HG03060 (cell line): ENCODE measurements around the gene CIAPIN1.
"Not testable (repeated sequence)": the region's sequence is repeated elsewhere in the genome, so short reads cannot be mapped to it uniquely, and the experiment has no call there.

ENCODE experiments used
- ATAC-seq: cut with Tn5 transposase; IDR thresholded peaks from one replicate; pipeline ENCODE4 v1.9.1; 2021; ENCODE audit warnings: low read depth, moderate number of reproducible peaks; ENCODE audit not compliant: unreplicated experiment

CIAPIN1 gene

DNA sequence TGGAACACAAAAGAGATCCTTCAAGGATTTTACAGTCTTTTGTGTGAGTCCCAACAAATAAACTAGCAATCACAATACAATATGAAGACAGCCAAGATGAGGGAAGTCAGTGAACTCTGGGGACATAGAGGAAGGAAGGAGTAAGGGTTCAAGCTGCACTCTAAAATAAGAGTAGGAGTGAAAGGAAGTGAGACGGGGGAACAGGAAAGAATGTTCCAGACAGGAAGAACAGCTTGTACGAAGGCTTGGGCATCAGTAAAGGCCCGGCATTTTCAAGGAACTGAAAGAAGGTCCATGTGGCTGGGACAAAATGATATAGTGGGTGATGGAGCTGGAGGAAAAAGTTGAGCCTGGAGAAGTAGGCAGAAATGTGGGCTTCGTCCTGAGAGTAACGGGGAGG lies 38.1 kb downstream of the CIAPIN1 start:
- no peak for ATAC-seq

DNA sequence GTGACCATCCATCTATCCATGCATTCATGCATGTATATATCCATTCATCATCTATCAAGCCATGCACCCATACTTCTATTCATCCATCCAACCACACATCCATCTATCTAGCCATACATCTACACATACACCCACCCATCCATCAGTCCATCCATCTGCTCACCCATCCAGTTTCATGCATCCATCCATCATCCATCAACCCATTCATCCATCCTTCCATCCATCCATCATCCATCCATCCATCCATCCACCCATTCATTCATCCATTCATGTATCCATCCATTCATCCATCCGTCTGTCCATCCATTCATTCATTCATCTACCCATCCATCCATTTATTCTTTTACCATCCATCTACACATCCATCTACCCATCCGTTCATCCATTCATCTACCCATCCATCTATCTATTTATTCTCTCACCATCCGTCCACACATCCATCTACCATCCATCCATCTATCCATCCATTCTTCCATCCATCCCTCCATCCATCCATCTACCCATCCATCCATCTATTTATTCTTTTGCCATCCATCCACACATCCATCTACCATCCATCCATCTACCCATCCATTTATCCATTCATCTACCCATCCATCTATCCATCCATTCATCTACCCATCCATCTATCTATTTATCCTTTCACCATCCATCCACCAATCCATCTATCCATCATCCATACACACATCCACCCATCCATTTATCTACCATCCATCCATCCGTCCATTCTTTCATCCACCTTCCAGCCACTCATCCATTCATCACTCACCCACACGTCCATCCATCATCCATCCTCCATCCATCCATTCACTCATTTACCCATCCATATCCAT lies 39.4 kb downstream of the CIAPIN1 start:
- ATAC-seq: no peak

DNA sequence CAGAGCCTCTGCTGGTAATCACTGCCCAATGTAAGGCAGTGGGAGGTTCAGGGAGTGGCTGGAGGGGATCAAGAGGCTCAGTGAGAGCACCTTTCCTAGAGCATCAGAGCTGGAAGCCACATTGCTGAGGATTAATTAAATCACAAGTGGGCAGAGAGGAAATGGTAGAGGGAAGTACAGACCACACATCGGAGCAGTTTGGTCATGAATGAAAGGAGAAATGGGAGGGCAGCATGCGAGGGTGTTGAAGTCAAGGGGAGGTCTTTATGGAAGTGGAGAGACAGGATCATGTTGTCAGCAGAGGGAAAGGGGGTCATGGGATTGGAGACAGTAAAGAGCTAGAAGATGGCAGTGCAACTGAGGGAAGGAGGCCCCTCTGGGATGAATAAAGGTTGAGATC lies 40.3 kb downstream of the CIAPIN1 start:
- no peak for ATAC-seq

DNA sequence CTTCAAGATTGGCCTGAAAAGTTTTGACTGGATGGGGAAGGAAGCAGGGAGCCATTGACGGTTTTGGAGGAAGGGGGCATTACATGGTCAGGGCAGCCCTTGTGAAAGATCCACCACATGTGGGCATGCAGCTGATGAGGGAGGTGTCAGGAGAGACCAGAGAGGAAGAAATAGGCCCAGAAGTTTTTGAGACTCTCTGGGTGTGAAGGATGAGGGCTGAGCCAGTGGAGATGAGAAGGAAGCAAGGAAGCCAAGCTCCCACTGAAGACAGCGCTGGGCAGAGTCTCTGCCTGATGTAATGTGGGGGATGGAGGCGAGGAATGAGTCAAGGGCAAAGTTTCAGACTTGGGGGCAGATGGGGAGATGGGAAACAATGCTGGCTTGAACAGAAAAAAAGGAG lies 42.1 kb downstream of the CIAPIN1 start:
- ATAC-seq: no peak

DNA sequence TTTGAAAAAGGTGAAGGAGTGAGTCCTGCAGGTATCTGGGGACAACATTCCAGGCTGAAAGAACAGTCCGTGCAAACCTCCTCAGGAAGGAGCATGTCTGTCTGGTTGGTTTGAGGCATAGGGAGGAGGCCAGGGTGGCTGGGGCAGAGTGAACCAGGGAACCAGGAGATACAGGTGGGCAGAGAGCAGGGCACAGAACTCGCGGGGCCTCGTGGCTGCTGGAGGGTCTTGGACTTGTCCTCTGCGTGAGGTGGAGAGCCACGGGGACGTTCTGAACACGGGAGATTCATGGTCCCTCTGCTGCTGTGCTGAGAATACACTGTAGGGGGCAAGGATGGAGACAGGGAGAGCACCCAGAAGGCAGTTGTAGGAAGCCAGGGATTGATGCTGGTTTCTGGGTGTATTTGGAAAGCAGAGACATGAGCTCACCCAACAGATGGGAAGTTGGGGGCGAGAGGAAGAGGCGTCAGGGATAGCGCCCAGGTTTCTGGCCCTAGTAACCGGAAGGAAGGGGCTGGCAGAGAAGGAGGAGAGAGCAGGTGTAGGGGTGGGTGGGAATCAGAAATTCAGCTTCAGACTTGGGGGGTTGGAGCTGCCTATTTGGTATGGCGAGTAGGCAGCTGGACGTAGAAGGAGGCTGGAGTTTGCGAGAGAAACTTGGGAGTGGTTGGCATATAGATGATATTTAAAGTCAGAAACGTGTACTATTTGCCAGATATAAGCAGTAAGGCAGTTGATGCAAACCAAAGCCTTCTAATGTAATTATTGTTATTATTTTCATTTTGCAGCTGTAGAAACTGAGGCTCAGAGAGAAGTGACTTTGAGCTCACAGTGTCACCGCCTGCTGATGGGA lies 43.0 kb downstream of the CIAPIN1 start, which contains the start of gene CCL17:
TSS of gene CCL17 (plus strand) at position 803 of the 853 bp plus-strand sequence. CDS start 9,166 bp downstream, outside the sequence.
- no peak for ATAC-seq

DNA sequence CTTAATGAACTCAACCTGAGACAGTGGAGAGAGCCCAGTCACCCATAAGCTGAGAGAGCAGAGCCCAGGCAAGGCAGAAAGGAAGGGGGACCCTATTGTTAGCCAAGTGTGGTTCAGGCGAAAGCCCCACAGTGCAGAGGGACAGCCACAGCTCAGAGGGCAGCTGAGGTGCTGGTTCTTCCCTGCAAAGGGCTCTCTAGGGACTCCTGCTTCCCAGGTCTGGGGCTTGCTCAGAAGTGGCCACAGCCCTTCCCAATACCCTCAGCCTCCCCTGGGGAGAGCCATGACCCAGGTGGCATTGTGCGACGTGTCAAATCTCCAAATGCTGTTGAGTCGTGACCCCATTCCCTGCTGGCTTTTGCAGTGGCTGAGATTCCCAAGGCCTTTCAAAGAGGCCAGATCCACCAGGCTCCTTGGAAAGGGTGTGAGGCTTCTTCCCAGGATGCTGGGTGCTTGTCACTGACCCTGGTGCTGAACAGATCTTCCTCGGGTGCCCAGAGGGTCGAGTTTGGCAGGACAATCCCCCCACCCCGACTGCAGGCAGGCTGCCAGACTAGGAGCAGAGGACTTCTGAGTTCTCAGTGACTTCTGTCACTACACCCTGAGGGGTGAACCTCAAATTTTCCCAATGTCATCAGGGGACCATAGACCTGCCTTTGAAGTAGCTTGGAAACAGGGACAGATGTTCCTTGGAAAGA lies 45.1 kb downstream of the CIAPIN1 start:
- no peak for ATAC-seq

DNA sequence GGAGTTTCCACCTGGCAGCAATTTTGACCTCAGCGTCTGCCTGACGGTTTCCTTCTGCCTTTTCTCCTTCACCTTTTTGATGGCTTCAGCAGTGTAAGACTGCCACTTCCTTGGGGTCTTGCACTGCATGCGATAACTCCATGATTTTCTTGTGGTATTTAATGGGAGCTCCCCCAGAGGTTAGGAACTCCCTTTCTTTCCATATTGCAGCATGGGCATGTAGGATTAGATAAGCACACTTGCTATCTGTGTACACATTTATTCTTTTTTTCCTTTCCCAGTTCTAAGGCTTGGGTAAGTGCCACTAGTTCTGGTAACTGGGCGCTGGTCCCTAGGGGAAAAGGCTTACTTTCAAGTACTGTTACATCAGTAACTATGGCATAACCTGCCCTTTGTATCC lies 49.7 kb downstream of the CIAPIN1 start:
- ATAC-seq: not testable (repeated sequence)

DNA sequence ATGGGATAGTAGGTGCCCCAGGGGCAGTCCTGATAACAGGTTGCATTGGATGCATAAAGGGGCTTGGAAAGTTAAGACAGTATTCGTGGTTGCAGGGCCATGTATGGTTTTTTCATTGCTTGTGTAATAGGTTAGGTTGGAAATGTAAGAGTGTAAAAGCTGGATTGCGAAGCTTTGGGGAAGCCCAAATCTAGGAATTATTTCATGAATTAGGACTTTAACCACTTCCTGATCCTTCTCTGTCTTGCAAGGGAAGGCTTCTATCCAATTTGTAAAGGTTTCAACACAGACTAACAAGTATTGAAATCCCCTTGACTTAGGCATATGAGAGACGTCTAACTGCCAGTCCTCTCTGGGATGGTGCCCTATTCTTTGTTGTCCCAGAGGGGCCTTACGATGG lies 50.4 kb downstream of the CIAPIN1 start:
- no peak for ATAC-seq

DNA sequence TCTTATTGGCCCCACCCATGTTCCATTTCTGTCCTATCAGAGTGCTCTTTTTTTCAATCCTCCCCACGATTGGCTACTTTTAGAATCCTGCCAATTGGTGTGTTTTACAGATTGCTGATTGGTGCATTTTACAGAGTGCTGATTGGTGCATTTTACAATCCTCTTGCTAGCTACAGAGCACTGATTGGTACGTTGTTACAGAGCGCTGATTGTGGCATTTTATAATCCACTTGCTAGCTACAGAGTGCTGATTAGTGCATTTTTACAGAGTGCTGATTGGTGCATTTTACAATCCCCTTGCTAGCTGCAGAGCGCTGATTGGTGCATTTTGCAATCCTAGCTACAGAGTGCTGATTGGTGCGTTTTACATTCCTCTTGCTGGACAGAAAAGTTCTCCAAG lies 52.2 kb downstream of the CIAPIN1 start:
- no peak for ATAC-seq

DNA sequence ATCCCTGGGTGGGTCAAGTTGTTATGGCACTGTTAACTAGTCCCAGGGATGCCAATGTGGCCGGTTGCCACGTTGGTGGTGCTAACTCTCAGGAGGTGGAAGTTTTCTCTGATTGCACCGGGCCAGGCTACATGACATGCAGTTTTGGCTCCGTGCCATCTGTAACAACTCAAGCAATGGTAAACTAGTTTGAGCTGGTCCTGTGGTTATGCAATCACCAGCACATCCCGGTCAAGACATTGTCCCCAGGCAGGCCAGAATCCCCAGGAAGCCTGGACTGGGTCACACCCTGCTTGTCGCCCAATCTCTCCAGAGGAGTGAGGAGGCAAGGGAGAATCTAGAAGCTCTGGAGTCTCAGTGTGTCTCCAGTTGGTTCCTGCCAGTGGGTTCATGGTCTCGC lies 52.7 kb downstream of the CIAPIN1 start:
- ATAC-seq: no peak

DNA sequence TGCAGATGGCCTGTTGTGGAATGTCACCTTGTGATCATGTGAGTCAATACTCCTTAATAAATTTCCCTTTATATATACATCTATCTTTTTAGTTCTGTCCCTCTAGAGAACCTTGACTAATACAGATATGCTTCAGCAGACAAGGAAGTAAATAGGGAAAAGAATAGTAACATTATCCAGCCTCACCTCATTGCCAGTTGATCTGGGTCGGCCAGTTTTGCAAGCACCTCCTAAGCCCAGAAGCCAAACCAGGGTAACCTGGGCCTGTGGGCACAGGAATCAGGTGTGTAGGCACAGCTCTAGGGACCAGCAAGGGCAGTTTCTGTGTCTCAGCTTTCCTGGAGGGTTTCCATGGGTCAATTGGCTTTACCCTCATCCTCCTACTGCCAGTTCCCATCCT lies 54.5 kb downstream of the CIAPIN1 start:
- no peak for ATAC-seq

DNA sequence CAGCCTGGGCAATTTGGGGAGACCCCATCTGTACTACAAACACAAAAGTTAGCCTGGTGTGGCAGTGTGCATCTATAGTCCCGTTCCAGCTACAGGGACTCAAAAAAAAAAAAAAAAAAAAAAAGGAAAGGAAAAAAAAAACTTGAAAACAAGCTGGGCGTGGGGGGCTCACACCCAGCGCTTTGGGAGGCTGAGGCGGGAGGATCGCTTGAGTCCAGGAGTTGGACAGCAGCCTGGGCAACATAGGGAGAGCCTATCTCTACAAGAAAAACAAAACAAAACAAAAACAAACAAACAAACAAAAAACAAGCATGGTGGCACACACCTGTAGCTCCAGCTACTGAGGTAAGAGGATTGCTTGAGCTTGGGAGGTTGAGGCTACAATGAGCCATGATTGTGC lies 55.5 kb downstream of the CIAPIN1 start:
- no peak for ATAC-seq

DNA sequence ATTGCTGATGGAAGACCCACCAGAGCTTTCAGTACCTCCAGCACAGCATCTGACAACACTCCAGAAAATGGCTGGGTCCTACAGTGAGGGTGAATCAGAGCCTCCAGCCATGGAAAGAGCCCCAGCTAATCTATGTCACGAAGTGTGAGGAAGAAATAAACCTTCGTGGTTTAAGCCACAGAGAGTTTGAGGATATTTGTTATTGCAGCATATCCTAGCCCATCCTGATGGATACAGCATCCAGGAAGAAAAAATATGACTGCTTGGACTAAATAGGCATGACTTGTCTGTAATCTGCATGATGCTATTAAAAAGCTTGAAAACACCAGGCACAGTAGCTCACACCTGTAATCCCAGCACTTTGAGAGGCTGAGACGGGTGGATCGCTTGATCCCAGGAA lies 55.9 kb downstream of the CIAPIN1 start:
- ATAC-seq: no peak

DNA sequence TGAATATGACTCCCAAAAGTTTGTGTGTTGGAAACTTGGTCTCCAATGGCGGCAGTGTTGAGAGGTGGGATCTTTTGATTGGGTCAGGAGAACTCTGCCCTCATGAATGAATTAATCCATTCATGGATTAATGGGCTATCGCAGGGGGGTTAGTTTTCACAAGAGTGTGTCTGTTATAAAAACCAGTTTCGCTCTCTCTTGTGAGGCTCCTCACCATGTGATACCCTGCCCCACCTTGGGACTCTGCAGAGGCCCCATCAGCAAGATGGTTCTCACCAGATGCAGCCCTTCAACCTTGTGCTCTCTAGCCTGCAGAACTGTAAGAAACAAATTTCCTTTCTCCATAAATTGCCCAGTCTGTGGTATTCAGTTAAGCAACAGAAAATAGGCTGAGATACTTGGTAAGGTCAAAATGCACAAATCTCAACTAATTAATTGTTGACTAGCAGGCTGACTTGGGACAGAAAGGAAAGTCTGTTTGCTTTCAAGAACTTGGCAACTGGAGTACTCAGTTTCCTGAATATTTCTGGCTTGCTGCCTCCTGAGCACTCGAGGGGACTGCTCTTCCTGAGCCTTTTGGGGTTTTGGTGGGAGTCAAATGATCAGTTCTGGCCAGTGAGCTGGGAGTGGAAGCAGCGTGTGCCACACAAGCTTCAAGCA lies 56.4 kb downstream of the CIAPIN1 start:
- ATAC-seq: no peak

DNA sequence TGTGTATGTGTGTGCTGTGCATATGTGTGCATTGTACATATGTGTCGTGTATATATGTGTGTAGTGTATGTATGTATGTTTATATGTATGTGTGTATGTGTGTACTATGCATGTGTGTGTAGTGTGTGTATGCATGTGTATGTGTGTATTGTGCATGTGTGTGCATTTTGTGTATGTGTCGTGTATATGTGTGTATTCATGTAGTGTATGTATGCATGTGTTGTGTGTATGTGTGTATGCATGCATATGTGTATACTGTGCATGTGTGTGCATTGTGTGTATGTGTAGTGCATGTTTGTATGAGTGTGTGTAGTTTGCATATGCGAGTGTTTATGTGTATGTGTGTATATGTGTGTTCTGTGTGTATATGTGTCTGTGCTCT lies 58.1 kb downstream of the CIAPIN1 start:
- ATAC-seq: no peak

DNA sequence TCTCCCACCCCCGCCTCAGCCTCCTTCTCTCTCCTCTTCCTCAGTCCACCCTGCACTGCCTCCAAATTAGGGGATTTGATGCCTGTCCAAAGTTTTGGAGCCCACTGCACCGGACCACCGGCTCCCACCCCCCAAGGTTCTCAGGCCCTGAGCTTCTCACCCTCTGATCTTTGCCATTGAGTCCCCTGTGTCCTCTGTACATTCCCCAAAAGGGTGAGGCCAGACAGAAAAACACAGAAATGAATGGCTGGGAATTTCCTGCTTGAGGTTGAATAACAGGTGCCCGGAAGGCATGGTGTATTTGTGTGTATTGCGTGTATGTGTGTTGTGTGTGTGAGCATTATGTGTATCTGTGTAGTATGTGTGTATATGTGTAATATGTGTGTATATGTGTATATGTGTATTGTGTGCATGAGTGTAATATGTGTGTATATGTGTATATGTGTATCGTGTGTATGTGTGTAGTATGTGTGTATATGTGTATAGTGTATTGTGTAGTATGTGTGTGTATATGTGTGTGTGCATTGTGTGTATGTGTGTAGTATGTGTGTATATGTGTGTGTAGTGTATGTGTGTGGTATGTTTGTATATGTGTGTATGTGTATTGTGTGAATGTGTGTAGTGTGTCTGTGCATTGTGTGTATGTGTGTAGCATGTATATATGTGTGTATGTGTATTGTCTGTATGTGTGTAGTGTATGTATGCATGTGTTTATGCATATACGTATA lies 58.7 kb downstream of the CIAPIN1 start:
- ATAC-seq: no peak

DNA sequence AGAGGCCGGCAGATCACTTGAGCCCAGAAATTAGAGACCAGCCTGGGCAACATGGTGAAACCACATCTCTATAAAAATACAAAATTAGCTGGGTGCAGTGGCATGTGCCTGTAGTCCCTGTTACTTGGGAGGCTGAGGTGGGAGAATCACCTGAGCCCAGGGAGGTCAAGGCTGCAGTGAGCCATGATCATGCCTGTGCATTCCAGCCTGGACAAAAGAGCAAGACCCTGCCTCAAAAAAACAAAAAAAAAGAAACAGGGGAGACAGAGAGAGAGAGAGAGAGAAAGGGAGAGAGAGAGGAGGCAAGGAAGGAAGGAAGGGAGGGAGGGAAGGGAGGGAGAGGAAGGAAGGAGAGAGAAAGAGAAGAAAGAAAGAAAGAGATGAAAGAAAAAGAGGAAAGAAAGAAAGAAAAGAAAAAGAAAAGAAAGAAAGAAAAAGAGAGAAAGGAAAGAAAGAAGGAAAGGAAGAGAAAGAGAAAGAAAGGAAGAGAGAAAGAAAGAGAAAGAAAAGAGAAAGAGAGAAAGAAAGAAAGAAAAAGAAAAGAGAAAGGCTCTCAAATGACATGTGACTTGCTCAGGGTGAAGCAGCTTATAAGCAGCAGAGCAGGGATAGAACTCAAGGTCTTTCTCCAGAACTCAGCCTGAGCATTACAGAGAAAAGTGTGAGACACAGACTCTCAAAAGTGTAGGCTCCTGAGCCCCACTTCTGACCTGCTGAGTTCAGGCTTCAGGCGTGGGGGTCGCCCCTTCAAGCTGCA lies 59.4 kb downstream of the CIAPIN1 start:
- no peak for ATAC-seq

DNA sequence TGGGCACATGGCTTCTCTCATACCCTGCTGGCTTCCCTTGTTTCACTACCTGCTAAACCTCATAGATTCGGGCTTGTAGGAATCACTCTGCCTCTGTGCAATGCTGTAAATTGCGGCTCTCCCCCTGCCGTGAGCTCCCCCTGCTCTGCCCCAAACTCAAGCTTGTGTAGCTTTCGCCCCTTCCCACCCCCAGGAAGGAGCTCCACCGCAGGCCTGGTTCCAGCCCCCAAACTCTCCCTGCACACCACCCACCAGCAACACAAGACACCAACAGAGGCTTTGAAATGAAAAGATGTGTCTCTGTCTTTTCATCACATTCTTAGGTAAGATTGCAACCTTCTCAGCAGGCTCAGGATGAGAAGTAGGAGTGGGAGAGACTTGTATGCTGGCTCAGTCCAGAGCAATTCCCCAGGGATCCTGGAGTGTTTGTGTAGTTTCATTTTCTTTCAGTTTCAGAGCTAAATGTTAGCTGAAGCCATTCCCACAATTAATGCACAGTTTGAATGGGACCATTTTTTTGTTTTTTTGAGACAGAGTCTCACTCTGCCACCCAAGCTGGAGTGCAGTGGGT lies 60.7 kb downstream of the CIAPIN1 start:
- no peak for ATAC-seq

DNA sequence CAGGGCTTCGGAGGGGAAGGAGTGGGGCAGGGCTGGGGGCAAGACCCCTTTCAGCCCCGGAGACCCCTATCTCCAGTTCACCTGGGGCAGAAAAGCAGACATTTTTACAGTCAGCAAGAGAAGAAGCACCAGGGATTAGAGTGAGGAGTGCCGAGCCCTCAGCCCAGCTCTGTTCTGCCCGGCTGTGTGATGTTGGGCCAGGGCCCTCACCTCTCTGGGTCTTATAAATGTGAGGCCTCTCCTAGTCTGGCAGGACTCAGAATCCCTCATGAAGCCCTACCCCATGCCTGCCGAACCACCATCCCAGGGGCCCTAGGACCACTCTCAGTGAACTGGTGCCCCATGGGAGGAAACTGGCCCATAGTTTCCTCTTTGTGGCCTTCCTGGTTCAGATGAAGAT lies 62.1 kb downstream of the CIAPIN1 start:
- ATAC-seq: no peak
